Stimulated activated CD8-positive, alpha-beta memory T cell treated with anti-CD3 and anti-CD28 coated beads, Interleukin-15, amount 100 ng/mL, for 48 hours (primary cell): ENCODE measurements around the gene GLCE.
"Not testable (repeated sequence)": the region's sequence is repeated elsewhere in the genome, so short reads cannot be mapped to it uniquely, and the experiment has no call there.

ENCODE experiments used
- DNase-seq, 2 donors: peaks; one replicate each; pipeline ENCODE4 v3.0.0-alpha.2; 2020; ENCODE audit warnings: low read depth in 2 of 2

GLCE gene

DNA sequence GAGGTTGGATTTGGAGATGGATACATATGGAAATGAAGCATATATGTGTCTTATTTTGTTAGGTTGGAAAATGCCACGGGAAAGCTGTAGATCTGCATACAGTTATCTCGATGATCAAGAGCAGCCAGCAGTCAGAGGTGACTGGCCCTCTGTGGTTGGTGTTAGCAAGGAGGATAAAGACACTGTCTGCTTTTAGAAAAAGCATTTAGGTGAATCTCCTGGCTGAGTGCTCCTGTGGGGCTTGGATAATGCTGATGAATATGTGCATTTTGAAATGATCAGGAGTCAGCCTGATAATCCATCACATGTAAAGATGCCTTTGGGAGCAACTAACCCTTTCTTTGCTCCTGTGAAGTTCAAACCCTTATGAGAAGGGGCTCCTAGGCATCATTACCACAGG is 24.9 kb upstream of the GLCE start:
- no peak for DNase-seq

DNA sequence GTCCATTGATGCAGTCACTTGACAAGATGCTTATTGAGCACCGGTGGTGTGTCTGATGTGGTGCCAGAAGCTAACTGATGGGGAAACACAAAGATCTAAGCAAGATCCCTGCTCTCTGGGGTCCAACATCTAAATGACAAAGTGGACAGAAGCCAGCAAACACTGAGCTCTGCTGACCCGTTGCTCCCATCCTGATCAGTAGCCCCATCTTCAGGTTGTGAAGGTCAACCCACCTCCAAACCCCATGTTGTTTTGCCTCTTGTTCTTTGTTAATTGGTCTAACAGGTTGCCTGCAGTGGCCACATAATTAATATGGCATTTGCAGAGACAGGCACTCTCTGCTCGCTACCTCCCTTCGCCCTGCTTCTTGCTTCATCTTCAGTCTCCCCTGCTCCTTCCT is 21.5 kb upstream of the GLCE start:
- no peak for DNase-seq

DNA sequence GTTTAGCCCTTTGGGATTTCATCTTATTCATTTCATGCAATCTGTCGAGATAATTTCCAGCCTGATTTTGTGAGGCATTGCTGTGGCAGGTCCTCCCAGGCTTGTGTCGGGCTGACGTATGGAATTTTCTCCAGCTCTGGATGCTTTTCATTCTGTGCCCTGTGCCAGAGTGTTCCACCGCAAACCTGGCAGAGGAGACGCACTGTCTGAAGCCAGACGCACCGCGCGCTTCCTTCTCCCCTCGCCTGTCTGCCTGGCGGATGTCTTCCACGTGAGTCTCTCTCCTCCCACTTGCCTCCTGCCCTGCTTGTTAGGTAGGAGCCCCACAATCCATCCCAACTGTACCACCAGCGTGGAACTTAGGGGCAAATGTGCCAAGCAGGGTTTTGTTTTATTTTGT is 20.1 kb upstream of the GLCE start:
- DNase-seq = no peak

DNA sequence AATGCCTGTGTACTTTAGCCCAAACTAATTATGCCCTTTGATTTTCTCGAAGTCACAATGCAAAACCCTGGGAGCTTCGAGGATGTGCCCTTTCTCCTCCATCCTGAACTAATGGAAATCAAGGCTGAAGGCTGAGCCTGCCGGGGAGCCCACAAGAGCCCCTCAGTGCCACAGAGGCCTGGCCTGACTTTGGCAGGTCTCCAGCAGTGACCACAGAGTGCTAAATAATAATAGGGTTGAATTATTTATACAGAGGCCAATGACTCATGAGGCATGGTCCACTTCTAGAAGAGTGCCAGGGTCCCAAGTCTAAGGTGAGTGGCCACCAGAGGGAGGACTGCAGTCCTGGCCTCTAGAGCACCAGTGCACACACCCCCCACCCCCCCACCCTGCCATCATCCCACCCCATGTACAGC is 19.1 kb upstream of the GLCE start:
- DNase-seq = no peak

DNA sequence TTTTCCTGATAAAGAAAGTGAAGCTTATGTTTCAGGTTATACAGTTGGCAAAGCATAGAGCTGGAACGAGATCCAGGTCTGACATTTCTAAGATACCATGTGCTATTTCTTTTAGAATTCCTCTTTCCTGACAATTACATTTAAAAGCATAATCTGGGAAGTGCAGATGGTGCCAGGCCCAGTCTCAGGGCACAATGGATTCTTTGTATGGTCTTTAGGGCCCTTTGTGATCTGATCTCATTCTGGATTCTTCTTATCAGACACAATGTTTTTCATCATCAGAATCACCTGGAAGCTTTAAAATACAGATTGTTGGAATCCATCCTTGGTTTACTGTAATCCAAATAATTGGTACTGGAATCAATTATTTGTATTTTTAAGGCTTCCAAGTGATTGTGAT is 18.6 kb upstream of the GLCE start:
- DNase-seq = no peak

DNA sequence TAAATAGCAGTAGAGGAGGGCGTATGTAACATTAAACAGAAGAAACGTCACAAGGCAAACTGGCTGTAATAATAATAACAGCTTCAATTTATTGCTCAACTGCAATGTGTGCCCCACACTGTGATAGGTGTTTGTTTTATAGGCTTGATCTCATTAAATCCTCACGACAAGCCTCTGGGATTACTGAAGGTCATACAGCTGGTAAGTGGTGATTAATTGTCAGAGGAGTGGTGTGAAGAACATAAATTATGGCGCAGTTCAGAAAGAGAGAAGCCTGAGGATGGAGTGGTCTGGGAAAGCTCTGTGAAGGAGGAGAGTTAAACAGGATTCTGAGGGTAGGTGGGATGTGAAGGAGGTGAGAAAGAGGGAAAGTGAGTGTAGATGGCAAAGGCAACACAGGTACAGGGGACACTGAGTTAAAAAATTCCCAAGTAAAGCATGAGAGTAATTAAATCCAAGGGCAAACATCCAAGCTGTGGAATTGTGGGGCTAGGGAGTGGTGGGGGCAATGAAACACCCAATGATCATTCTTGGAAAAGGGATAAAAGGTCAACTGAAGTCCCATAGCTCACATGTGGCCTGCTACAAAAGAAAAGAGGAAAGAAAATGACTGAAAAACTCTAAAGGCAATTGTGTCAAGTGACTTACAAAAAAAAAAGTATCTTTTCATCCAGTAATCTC is 16.5 kb upstream of the GLCE start:
- no peak for DNase-seq

DNA sequence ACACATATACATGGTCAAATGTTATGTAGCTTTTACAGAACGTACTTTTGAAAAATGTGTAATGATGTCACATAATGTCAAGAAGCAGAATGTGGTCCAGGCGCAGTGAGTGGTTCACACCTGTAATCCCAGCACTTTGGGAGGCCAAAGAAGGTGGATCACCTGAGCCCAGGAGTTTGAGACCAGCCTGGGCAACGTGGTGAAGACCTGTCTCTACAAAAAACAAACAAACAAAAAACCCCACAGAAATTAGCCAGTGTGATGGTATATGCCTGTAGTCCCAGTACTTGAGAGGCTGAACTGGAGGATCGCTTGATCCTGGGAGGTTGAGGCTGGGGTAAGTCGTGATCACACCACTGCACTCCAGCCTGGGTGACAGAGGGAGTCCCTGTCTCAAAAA is 15.9 kb upstream of the GLCE start:
- no peak for DNase-seq

DNA sequence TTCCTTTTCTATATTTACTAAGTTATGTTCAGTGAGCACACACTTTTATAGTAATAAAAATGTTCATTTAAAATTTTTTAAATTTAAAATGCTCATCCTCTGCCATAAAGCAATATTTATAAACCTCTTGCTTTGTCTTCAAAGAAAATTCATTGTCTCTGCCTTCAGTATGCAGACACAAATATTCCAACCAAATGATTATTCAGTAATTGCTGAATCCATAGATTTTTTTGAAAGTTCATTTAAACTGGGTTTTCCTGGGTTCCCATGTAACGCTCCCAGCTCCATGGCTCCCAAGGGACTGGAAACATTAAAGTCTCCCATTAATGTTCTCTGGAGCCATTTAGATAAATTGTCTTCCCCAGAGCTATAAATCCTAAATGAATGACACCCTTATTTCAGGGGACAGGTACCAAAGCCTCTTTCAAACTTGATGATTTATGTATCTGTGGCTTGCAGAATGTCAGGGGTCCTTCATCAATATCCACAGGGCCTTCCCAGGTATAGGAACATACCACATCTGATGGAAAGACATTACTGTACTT is 15.2 kb upstream of the GLCE start:
- no peak for DNase-seq

DNA sequence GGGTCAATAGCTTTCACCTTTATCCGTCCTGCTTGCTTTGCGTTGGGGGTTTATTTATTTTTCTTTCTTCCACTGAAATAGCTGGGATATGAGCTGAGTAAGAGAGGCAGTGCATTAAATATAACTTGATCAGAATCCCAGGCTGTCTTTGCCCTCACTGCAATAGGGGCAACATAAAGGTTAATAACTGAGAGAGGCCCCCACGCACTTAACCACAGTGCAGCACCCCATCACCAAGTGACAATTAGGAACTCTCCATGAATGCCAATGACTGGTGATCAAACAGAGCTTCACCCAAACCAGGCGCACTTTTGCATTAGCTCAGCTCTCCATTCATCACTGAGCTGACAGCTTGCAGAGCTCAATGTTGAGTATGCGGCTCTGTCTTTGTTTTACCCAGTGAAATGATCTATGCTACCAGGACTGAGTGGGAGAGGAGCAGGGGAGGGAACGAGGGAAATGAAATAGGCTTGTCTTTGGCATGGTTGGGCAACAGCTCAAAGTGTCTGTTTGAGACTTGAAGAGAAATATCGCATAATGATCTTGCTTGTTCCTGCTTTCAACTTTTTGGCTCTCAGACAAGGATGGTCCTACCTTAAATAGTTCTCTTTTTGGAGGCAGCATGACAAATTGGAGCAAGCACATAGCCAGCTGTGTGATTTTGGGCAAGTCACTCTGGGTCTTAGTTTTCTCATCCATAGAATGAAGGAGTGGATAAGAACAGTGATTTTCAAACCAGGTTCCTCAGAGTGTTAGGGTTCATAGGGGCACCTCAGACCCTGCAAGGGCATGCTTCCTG is 14.5 kb upstream of the GLCE start:
- no peak for DNase-seq

DNA sequence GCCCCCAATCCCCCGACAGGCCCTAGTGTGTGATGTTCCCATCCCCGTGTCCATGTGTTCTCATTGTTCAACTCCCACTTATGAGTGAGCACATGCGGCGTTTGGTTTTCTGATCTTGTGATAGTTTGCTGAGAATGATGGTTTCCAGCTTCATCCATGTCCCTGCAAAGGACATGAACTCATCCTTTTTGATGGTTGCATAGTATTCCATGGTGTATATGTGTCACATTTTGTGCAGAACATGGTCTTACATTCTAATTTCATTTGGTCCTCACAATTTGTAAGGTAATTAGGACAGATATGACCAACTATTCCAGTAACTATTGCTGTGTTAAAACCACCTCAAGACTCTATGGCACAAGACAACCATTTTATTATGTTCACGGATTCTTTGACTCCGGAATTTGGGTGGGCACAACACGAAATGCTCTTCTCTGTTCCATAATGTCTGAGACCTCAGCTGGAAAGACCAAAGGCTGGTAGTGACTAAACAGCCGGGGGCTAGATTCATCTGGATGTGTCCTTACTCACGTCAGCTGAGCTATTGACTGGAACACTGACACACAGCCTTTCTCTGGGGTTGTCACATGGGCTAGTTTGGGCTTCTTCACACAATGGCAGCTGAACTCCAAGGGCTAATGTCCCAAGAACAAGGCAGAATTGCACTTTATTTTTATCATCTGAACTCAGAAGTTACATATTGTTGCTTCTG is 13.6 kb upstream of the GLCE start:
- DNase-seq = no peak

DNA sequence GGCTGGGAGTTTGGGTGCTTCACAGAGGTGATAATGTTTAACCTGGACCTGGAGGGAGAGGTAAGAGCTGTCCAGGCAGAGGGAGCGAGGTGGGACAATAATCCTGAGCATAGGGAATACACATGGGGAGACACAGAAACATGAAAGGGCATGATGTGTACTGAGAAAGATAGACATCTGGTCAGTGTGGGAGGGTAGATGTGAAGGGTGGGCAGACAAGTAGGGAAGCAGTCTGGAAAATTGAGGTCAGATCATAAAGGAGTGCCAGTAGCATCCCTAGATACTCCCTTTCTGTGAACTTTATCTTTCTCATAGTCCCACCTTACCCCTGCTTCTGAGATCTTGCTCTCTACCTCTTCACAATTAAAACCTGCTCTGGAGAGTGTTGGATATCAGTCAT is 12.0 kb upstream of the GLCE start:
- DNase-seq = no peak

DNA sequence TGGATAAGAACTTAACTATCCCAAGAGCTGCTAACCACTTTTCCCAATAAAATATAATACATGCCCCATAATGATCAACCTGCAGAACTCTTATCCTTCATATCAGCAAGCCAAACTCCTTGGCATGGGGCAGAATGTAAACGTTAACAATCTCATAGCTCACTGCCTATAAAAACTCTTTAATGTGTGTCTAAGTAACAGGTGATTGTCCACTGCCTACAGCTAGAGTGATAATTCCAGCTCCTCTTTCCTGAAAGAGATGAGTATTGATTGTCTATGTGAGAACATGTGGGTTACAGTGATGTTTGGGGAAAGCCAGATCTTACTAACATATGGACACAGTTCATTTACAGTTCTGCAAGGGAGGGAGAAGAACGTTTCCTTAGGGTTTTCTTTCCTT is 11.3 kb upstream of the GLCE start:
- no peak for DNase-seq

DNA sequence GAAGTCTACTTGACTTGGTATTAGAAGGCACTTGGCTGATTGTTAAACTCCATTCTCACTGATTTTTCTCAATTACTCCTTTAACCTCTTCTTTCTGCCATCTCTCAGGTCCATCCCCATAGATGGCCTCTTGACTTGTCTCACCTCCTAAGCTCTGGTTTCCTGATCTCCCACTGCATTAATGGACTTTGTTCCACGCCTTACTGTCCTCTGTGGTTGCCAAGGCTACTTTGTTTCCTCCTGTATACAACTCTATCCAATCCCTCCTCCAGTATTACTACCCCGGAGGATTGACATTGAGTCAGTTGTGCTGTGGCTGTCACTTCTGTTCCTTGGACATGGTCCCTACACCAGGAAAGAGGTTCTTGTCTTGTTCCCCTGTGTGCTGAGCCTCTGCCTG is 10.6 kb upstream of the GLCE start:
- no peak for DNase-seq

DNA sequence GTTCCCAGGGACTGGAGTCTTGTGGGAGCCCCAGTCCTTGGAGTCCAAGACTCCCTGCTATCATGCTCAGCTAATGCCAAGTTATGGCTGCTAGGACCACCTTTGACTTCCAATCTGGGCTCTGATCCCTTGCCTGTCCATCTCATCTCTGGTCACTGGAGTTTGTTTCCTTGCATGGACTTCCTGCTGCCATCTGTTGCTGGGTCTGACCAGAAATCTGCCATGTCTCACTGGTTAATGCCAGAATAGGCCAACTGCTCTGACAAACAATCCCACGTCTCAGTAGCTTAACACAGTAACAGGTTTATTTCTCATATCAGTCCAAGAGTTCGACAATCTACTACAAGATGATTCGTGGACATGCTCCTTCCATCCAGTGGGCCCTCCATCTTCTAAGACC is 10.1 kb upstream of the GLCE start:
- DNase-seq = no peak

DNA sequence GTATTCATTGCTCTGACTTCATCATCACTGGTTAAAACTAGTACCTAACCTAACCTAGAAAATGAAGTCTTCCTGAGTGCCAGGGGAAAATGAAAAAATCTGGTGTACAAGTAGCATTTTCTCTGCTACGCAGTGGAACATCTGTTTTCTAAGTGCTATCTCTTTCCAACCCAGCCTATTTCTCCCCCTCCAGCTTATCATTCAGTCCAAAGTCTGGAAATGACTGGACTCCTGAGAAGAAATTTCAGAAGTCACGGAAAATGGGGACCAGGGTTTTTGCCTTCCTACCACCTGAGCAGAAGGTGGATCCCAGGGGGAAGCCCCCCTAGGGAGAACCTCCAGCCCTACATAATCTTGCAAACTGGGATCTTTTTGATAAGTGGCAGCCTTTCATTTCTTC is 9.6 kb upstream of the GLCE start:
- no peak for DNase-seq

DNA sequence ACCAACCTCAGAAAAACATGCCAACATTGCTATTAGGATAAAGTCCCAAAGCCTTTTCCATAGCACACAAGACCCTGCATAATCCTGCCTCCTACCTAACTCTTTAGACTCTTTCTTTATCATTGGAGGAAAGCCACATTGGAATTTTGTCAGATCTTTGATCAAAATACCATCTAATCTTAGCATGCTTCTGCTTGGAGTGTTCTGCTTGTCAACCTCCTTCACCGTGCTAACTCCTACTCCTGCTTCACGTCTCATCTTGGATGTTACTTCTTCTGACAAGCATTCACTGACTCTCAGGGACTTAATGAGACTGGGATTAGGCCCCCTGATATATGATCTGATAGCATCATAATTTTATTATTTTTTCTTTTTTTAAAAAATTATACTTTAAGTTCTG is 7.4 kb upstream of the GLCE start:
- no peak for DNase-seq

DNA sequence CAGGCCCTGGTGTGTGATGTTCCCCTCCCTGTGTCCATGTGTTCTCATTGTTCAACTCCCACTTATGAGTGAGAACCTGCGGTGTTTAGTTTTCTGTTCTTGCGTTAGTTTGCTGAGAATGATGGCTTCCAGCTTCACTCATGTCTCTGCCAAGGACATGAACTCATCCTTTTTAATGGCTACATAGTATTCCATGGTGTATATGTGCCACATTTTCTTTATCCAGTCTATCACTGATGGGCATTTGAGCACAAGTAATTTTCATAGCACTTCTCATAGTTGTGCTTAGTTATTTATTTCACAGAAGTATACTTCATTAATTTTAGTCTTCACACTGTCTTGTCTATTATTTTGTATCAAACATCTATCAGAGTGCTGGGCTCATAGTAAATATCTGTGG is 6.8 kb upstream of the GLCE start:
- not testable (repeated sequence) for DNase-seq

DNA sequence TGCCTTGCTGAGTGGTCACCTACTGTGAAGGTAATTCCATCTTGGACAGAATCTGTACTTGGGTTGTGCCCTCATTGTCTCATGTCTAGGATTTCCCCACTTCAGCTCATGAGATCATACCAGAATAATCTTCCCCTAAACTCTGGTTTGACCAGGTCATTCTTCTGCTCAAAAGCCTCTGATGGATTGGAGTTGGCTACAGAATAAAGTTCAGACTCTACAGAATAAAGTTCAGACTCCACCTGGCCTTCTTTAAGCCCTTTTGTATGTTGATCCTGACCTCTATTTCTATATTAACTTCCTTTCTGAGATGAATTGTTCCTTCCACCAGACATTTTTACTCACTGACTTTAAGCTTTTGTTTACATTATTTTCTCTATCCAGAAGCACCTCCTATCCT is 6.4 kb upstream of the GLCE start:
- no peak for DNase-seq

DNA sequence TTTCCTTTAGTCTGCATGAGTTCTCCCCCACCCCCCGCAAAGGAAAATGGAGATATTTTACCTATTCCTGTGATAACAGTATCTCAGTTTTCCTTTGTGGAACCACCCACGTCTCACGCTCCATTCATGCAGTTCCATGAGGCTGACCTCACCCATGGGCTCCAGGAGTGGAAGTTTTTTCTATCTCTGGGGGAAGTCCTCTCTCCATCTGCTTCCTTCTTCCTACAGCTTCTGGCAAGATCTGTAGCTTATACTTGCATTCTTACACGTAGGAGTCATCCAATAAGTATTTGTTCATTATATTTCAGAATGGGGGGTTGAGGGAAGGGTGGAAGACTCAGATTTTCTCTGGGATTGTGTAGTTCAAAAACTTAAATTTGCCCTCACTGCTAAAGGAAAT is 5.8 kb upstream of the GLCE start:
- no peak for DNase-seq

DNA sequence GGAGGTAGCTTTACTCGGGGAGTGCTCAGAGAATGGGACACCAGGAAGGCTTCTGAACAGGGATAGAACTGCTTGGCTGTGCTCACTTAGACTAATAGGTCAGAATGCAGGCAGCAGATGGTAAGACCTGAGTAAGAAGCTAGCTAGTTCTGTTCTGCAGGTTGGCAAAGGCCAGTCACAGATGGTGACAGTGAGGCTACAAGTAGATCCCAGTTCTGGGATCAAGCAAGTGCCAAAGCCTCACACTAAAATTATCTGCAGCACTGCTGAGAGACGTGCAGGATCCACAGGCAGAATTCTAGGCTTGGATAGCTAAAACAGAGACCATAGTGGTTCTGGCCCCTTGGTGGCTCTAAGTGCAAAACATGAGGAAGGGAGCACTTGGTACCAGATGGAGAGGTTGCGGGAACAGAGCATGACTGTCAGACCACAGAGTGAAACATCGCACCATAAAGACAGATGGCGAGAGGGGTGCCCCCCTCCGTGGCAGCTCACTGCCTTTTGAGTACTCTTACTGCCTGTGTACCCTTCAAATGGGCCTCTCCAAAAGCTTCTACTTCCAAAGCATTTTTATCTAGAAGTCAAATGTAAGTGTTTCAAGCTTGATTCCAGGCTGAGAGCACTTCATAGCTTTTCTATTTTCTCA is 3.6 kb upstream of the GLCE start:
- no peak for DNase-seq

DNA sequence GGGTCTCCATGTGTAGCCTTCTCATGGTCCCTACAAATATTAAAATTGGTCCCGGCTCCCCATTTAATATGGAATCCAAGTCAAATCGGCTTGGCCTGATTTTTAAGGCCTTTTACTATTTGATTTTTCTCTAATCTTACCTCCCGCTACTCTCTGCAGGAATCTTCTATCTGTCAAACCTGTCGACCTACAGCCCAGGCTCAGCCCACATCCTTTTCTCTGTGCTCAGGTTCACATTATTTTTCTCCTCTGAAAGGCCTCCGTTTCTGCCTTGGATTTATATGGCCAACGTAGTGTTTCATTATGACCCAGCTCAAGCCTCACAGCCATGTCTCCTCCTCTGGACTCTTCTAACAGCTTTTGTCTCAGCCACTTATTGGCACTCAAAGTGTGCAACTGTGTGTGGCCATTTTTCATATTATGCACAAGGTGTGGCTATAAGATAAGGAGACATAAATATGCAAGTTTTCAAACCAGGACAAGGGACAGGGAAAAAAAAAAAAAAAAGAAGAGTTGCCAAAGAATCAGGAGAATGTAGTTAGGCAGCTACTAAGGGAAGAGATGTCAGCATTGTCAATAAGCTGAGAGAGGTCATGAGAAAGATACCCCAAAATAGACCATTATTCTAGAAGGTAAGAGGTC is 2.1 kb upstream of the GLCE start:
- no peak for DNase-seq

DNA sequence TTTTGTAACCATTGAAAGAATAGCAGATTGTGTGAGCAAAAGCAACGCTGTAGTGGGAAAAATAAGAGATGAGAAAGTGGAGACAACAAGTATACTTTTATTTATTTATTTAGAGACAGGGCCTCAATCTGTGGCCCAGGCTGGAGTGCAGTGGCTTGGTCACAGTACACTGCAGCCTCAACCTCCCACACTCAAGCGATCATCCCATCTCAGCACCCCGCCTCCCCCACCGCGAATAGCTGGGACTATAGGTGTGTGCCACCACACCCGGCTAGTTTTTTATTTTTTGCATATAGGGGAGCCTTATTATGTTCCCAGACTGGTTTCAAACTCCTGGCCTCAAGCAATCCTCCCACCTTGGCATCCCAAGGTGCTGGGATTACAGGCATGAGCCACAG is 1.6 kb upstream of the GLCE start:
- no peak for DNase-seq
